ENCODE data around the gene RPS2.

The RPS2 gene

DNA sequence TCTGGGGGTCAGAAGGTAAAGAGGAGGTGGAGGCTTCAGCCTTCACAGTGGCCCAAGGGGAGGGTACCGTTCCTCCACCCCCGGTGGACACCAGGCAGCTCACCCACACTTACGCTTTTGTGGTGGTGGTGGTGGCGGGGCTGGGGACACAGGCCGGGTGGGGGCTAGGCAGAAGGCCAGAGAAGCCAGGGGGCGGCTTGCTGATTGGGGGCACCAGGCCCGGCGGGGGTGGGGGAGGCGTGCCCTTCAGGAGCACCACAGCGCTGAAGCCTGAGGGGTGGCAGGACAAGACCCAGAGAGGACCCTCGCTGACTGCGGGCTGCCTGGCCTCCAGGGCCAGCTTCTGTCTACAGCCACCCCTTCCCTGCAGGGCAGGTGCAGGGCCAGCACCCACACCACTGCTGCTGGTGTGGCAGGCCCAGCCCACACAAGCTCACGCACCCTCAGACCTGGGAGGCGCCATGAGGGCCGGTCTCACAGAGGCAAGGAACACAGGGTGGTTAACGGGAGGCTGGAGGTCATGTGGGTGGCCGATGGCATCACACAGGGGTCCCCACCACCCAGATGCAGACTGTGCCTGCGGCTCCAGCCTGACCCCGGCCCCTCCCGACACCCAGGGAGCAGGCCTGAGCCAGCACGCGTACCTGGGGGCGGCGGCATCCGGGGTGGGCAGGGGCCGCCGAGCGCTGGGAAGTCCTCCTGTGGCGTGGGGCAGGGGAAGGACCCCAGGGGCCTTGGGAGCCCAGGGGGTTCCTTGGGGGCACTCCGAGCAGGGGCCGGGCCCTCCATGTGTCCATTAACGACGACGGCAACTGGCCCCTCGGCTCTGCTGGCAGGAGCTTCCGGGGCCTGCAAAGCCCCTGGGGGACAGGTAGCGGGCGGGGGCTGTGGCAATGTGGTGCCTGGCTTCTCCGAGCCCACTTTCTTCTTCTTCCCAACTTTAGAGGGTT lies 34.5 kb upstream of the RPS2 start:
- no peak for DNase-seq

GRCh38 chr16:1998360-1998835 lies 33.8 kb upstream of the RPS2 start:
- no peak for DNase-seq

DNA sequence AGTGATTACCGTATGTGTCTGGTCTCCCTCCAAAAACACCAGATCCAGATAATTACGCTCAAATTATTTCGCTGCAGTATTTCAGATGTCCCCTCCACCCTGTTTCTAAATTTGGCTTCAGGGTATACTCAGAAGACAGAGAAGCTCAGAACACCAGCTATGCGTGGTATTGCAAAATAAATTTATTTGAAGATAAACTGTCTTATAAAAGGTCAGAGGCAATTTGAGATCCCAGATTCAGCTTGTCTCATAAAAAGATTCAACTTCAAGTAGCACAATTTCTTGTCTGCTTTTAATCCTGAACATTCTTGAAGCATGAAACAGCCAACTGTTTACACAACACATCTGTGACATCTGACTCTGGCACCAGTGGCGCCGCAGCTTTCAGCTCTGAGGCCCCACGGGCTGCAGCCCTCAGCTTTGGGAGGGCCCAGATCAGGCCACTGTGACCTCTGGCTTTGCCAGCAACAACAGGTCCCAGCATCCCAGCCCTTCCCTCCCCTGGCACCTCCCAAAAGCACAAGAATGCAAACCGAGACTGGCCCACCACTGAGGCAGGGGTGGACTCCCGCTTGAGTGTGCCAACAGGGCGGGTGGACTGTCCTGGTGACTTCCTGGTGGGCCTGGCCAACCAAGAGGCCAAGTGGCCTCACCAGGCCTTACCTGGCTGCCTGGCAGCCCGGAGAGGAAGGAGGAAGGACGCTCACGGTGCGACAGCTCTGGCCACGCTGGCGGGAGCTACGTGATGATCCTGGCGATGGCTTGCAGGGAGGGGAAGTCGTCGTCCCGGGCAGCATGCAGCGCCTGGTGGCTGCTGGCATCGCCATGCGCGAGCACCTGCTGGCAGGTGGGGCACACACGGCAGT lies 33.1 kb upstream of the RPS2 start:
- no peak for DNase-seq

GRCh38 chr16:1993731-1994131 lies 29.1 kb upstream of the RPS2 start:
- DNase-seq, result no peak

- no peak for DNase-seq
Measured at GRCh38 chr16:1992704-1993317, 28.2 kb upstream of the RPS2 start.

DNA sequence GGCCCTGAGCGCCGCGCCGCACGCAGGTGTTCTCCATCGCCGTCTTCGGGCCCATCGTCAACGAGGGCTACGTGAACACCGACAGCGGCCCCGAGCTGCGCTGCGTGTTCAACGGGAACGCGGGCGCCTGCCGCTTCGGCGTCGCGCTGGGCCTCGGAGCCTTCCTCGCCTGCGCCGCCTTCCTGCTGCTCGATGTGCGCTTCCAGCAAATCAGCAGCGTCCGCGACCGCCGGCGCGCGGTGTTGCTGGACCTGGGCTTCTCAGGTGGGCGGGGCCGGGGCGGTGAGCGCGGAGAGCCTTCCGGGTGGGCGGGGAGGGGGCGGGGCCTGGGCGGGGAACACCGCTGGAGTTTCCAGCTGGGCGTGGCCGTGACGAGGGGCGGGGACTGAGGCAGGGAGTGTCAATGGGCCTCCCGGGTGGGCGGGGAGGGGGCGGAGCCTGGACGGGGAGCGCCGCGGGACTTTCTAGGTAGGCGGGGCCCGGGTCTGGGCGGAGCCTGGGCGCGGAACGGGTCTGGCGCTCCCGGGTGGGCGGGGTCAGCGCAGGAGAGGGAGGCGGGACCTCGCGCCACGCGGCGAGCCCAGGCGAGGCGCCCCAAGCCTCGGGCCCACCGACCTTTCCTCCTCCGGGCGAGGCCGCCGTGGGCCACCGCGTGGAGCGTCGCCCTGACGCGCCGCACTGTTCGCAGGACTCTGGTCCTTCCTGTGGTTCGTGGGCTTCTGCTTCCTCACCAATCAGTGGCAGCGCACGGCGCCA lies 27.5 kb upstream of the RPS2 start:
- no peak for DNase-seq

DNA sequence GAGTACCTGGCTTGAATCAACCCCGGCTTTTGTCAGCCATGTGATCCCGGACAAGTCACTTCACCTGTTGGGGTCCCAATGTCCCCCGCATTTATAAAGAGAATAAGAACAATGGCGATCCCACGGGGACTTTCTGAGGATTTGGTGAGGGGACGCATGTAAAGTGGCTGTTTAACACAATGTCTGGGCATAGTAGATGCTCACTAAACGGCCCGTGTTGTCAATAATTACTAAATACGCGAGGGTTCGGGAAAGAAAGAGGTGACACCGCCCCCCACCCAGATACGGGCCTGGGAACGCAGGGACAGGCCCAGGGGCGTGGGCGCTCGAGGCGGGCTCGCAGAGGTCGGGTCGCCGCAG lies 26.9 kb upstream of the RPS2 start:
- no peak for DNase-seq

DNA sequence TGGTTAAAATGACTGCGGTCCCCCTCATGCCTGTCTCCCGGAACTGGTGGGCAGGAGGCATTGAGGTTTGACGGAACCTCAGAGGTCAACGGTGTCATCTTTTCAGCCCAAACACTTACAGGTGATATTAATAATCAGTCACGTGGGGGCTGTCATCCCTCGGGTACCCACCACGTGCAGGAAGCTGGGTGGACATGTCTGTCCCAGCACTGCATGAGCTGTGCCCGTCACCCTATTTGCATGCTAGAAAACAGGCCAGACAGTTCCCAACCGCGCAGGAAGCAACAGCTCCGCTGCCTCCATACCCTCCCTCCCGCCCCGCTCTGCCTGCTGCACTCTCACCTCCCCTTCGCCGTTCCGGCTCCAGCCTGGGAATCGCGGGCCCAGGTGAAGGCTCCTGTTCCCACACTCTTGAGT lies 26.5 kb upstream of the RPS2 start:
- no peak for DNase-seq

DNA sequence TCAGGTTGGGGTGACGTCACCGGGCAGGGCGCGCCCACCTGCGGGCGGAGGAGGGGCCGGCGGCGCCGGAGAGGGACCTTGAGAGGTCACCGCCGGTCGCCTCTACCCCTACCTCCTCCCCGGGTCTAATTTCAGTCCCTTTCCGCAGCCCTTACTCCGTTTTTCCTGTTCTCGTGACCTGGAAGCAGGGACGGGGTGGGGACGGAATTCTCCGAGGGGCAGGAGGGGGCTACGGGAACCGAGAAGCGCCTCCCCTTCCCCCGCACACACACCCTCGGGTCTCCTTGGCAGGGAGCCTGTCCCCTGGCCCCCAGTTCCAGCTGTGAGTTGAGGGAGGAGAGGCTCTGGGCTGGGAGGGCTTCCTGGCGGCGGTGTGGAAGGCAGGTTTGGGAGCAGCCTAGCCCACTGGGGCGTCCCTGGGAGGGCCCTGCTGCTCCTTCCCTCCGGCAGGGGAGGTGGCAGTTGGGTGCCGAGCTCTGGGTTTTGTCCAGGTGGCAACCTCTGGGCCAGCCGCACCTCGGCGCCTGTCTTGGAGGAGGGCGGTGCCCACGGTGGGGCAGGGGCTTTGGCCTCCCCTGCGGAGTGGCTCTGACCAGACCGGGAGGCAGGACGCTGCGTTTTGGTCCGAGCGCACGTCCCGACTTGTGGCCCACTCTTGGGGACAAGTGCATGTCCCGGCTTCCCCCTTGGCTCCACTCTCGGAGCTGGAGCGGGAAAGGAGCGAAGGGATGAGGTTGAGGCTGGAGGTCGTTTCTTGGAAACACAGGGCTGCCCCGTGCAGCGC lies 25.9 kb upstream of the RPS2 start:
- no peak for DNase-seq

GRCh38 chr16:1990101-1990350 lies 25.4 kb upstream of the RPS2 start:
- DNase-seq, result no peak

GRCh38 chr16:1989209-1990100 lies 24.8 kb upstream of the RPS2 start, which contains the start of gene SYNGR3:
TSS of gene SYNGR3 (plus strand) at chr16:1989970. CDS start at chr16:1990103, 133 bp downstream.
- DNase-seq, result no peak

DNA sequence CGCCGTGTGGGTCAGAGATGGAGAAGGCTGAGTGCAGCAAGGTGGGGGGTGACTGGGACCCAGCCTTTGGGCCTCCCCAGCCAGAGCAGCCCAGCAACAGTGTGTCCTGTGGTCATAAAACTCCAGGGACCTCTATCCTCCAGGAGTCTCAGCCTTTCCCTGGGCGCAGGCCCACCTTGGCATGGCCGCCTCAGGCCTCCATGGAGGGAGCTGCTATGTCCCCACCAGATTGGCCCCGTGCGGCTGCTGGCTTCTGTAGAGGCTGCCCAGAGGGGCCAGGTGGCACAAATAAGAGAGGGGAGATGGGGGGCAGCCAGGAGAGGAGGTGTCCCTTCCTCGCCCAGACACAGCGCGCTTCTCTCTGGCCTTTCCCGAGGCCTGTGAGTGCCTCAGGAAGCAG lies 22.6 kb upstream of the RPS2 start:
- DNase-seq, result no peak

- no peak for DNase-seq
Measured at GRCh38 chr16:1985466-1986150, 21.0 kb upstream of the RPS2 start.

- no peak for DNase-seq
Measured at GRCh38 chr16:1984347-1985225, 20.0 kb upstream of the RPS2 start.

- DNase-seq, result peak; percentile 38
Measured at GRCh38 chr16:1983544-1984346, 19.1 kb upstream of the RPS2 start, which contains the start of gene GFER. TSS of gene GFER (plus strand) at chr16:1984193. CDS start at chr16:1984219, 26 bp downstream.

GRCh38 chr16:1982991-1983543 lies 18.4 kb upstream of the RPS2 start:
- DNase-seq, result no peak

GRCh38 chr16:1982013-1982433 lies 17.4 kb upstream of the RPS2 start:
- no peak for DNase-seq

DNA sequence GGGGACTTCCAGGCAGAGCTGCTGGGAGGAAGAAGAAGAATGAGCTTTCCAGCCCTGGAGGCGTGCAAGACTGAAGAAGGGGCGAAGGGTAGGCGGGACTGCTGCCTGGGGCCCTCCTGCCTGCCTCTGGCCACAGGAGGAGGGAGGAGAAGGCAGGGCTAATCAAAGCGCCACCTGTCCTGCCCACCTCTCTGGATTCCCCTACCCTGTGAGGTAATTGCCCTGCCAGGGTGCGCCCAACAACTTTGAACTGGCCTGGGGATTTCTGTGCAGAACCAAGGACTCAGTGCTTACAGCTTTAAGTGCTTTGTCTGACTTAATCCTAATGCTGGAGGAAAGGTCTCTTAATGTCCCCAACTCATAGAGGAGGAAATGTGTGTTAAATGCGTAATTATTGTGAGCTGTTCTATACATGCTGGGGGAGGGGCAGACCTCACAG lies 16.8 kb upstream of the RPS2 start, which contains the start of gene NOXO1:
Gene NOXO1, minus strand, starts transcription at position 72 of the 439 bp plus-strand sequence. CDS start 290 bp downstream, outside the sequence.
- DNase-seq, result no peak

All from NCI-H1417 treated with DMSO at 0.1 percent for 48 hours (cell line).